HepG2 (cell line): ENCODE measurements around the gene DCAF6. TPM values are rescaled to one million over a fixed set of nuclear protein-coding genes. Genes with fewer than 3 reads are reported as not detected.

Experiments
- DNMT1 ChIP-seq: sonication (generic); formaldehyde crosslinking; IDR thresholded peaks from 2 replicates; pipeline ENCODE4 v1.5.1; 2020; ENCODE audit warnings: mild to moderate bottlenecking, missing genetic modification reagents
- ETV5 ChIP-seq: IDR thresholded peaks from 2 replicates; pipeline ENCODE4 v1.6.1; 2018; ENCODE audit warnings: missing biosample characterization, missing genetic modification reagents, inconsistent platforms, borderline replicate concordance
- GATAD1 ChIP-seq: IDR thresholded peaks from 2 replicates; pipeline ENCODE4 v1.6.1; 2016; ENCODE audit warnings: missing genetic modification reagents, missing compliant biosample characterization
- KMT2A ChIP-seq: sonication (generic); formaldehyde crosslinking; IDR thresholded peaks from 2 replicates; pipeline ENCODE4 v1.4.0; 2020; ENCODE audit warnings: missing genetic modification reagents
- MXD1 ChIP-seq: sonication (generic); formaldehyde crosslinking; IDR thresholded peaks from 2 replicates; pipeline ENCODE4 v1.4.0; 2020; ENCODE audit warnings: mild to moderate bottlenecking, missing genetic modification reagents
- MXD3 ChIP-seq: IDR thresholded peaks from 2 replicates; pipeline ENCODE4 v1.6.1; 2016; ENCODE audit warnings: mild to moderate bottlenecking, missing biosample characterization, missing genetic modification reagents
- MYNN ChIP-seq: sonication (generic); formaldehyde crosslinking; IDR thresholded peaks from 2 replicates; pipeline ENCODE4 v1.4.0; 2020; ENCODE audit warnings: mild to moderate bottlenecking, low read depth, missing genetic modification reagents
- NFAT5 ChIP-seq: sonication (generic); formaldehyde crosslinking; IDR thresholded peaks from 2 replicates; pipeline ENCODE4 v1.4.0; 2020; ENCODE audit warnings: missing genetic modification reagents
- NFYB ChIP-seq: sonication (generic); formaldehyde crosslinking; IDR thresholded peaks from 2 replicates; pipeline ENCODE4 v1.4.0; 2020; ENCODE audit warnings: missing genetic modification reagents
- PBX2 ChIP-seq: IDR thresholded peaks from 2 replicates; pipeline ENCODE4 v1.6.1; 2016; ENCODE audit warnings: control low read depth
- POGZ ChIP-seq: sonication (generic); formaldehyde crosslinking; IDR thresholded peaks from 2 replicates; pipeline ENCODE4 v1.4.0; 2020; ENCODE audit warnings: mild to moderate bottlenecking, missing genetic modification reagents
- SMAD1 ChIP-seq: sonication (generic); formaldehyde crosslinking; IDR thresholded peaks from 2 replicates; pipeline ENCODE4 v1.4.0; 2020; ENCODE audit warnings: missing genetic modification reagents, low read depth, mild to moderate bottlenecking, borderline replicate concordance
- SRSF1 ChIP-seq: fragments of 200-400 bp; formaldehyde crosslinking; optimal IDR thresholded peaks from 2 replicates; pipeline ENCODE3; 2017; ENCODE audit warnings: mild to moderate bottlenecking, low read depth, low read length, moderate library complexity
- TBX2 ChIP-seq: sonication (generic); formaldehyde crosslinking; IDR thresholded peaks from 2 replicates; pipeline ENCODE4 v1.5.0; 2020; ENCODE audit warnings: missing genetic modification reagents, mild to moderate bottlenecking, borderline replicate concordance
- ZBTB43 ChIP-seq: sonication (generic); formaldehyde crosslinking; conservative IDR thresholded peaks from 2 replicates; pipeline ENCODE4 v1.4.0; 2020; ENCODE audit warnings: missing genetic modification reagents
- ZBTB46 ChIP-seq: sonication (generic); formaldehyde crosslinking; IDR thresholded peaks from 2 replicates; pipeline ENCODE4 v1.4.0; 2020; ENCODE audit warnings: mild to moderate bottlenecking, missing genetic modification reagents, borderline replicate concordance
- ZNF30 ChIP-seq: sonication (generic); formaldehyde crosslinking; IDR thresholded peaks from 2 replicates; pipeline ENCODE4 v1.5.0; 2020; ENCODE audit warnings: mild to moderate bottlenecking, missing genetic modification reagents
- ZNF44 ChIP-seq: sonication (generic); formaldehyde crosslinking; IDR thresholded peaks from 2 replicates; pipeline ENCODE4 v1.5.1; 2020; ENCODE audit warnings: mild to moderate bottlenecking, missing genetic modification reagents
- ZNF546 ChIP-seq: sonication (generic); formaldehyde crosslinking; conservative IDR thresholded peaks from 2 replicates; pipeline ENCODE4 v1.8.1; 2023; ENCODE audit warnings: mild to moderate bottlenecking, missing genetic modification reagents
- polyA plus RNA-seq, 8 experiments: library from polyadenylated mRNA; depleted of rRNA in 3 of 8; stranded (reverse) in 7 of 8; unstranded in 1 of 8; fragments of >200 nt; fragmentation: Illumina TruSeq in 4 of 8; extraction: Trizol in 4 of 8; gene quantifications; 2 replicates each; pipeline versions ENCODE4 v1.2.1 to v1.2.3, GENCODE V29; 2011 to 2016; ENCODE audit warnings: low read depth in 4 of 8, missing spikeins in 1 of 8, mixed read lengths in 1 of 8; ENCODE audit not compliant: insufficient read depth in 1 of 8
- total RNA-seq, 5 experiments: library from RNA; depleted of rRNA; stranded (reverse); fragments of >200 nt; fragmentation: Illumina TruSeq; extraction: Trizol; gene quantifications; 2 replicates each; pipeline ENCODE4 v1.2.3, GENCODE V29; 2016; ENCODE audit warnings: low read depth in 1 of 5

Gene DCAF6
- total and polyA plus RNA-seq, 2 of the 13 experiments (the other 11 are each of a cell fraction or from before 2014, with no cell fraction given) = 24.7 to 33.7 TPM

- peak; percentile 37; the same call in 1 of the 2 replicates for TF ChIP-seq ZBTB43 (CRISPR knock-in tag)
- TF ChIP-seq ZBTB46 (CRISPR knock-in tag) = no peak
- no peak for TF ChIP-seq NFAT5
- no peak for TF ChIP-seq GATAD1 (CRISPR knock-in tag)
- no peak for TF ChIP-seq NFYB
- peak; percentile 66; the same call in 1 of the 2 replicates for TF ChIP-seq MXD1
- no peak for TF ChIP-seq SMAD1 (CRISPR knock-in tag)
- TF ChIP-seq SRSF1 = no peak
- TF ChIP-seq PBX2 (CRISPR knock-in tag) = no peak
- no peak for TF ChIP-seq TBX2 (CRISPR knock-in tag)
- TF ChIP-seq MYNN (CRISPR knock-in tag) = no peak
- TF ChIP-seq ZNF44 (CRISPR knock-in tag) = 0 out of 2 replicates have a peak, but pooled peaks have one; percentile 84
- peak; percentile 52; the same call in 1 of the 2 replicates for TF ChIP-seq KMT2A (CRISPR knock-in tag)
- TF ChIP-seq DNMT1 (CRISPR knock-in tag) = no peak
- no peak for TF ChIP-seq ZNF546 (CRISPR knock-in tag)
- no peak for TF ChIP-seq POGZ
- TF ChIP-seq ETV5 (CRISPR knock-in tag) = no peak
- TF ChIP-seq MXD3 (CRISPR knock-in tag) = peak; percentile 20; the same call in 1 of the 2 replicates
- TF ChIP-seq ZNF30 (CRISPR knock-in tag) = no peak
Measured at GRCh38 chr1:167935216-167936067, 1.0 kb upstream of the DCAF6 start (continued).
